Islet precursor cell (in vitro differentiated cells): ENCODE results near the gene TBX1.
"Not testable (repeated sequence)": the region's sequence is repeated elsewhere in the genome, so short reads cannot be mapped to it uniquely, and the experiment has no call there.

Experiments used
- DNase-seq: peaks from one replicate; pipeline ENCODE4 v3.0.0-alpha.2; 2018

The TBX1 gene

GRCh38 chr22:19765477-19766239 is 5.1 kb downstream of the TBX1 start:
- DNase-seq, result no peak

- no peak for DNase-seq
Measured at GRCh38 chr22:19766240-19766510, 5.6 kb downstream of the TBX1 start.

- DNase-seq, result no peak
Measured at GRCh38 chr22:19766511-19767426, 6.2 kb downstream of the TBX1 start.

GRCh38 chr22:19767427-19768341 is 7.1 kb downstream of the TBX1 start:
- no peak for DNase-seq

GRCh38 chr22:19769393-19769715 is 8.8 kb downstream of the TBX1 start:
- no peak for DNase-seq

GRCh38 chr22:19770349-19771220 is 10.0 kb downstream of the TBX1 start:
- DNase-seq, result no peak

- DNase-seq, result no peak
Measured at GRCh38 chr22:19772422-19772672, 11.8 kb downstream of the TBX1 start.

- no peak for DNase-seq
Measured at GRCh38 chr22:19772673-19773469, 12.3 kb downstream of the TBX1 start.

- DNase-seq, result no peak
Measured at GRCh38 chr22:19773470-19774040, 13.0 kb downstream of the TBX1 start.

GRCh38 chr22:19774628-19775027 is 14.1 kb downstream of the TBX1 start:
- DNase-seq, result no peak

- no peak for DNase-seq
Measured at GRCh38 chr22:19775496-19776325, 15.1 kb downstream of the TBX1 start.

- no peak for DNase-seq
Measured at GRCh38 chr22:19776433-19777031, 16.0 kb downstream of the TBX1 start.

- not testable (repeated sequence) for DNase-seq
Measured at GRCh38 chr22:19777192-19777591, 16.6 kb downstream of the TBX1 start.

- no peak for DNase-seq
Measured at GRCh38 chr22:19779011-19779421, 18.4 kb downstream of the TBX1 start.

GRCh38 chr22:19779685-19780268 is 19.2 kb downstream of the TBX1 start:
- DNase-seq, result no peak

GRCh38 chr22:19782533-19782932 is 22.0 kb downstream of the TBX1 start:
- DNase-seq, result no peak

- no peak for DNase-seq
Measured at GRCh38 chr22:19783586-19784383, 23.2 kb downstream of the TBX1 start.

- no peak for DNase-seq
Measured at GRCh38 chr22:19784384-19785175, 24.0 kb downstream of the TBX1 start.
